SJSA1 (cell line): Measurements from ENCODE around the gene PDE6A. TPM values are rescaled to one million over a fixed set of nuclear protein-coding genes. Genes with fewer than 3 reads are reported as not detected.
A peak's percentile ranks its signal among the peaks of the same experiment; 100 is the strongest.
"Not testable (repeated sequence)": the region's sequence is repeated elsewhere in the genome, so short reads cannot be mapped to it uniquely, and the experiment has no call there.

Source experiments
- DNase-seq, 2 experiments: peaks; one replicate each; pipeline ENCODE4 v3.0.0-alpha.2; 2015 to 2020; ENCODE audit warnings: low spot score in 2 of 2, low read depth in 1 of 2
- H3K27ac ChIP-seq: fragments of 250-450 bp; sonication (Bioruptor Pico); 2 replicates; pipeline ENCODE4 v1.5.1; 2020; ENCODE audit warnings: mild to moderate bottlenecking, moderate library complexity
- H3K27me3 ChIP-seq: fragments of 250-450 bp; sonication (Bioruptor Pico); replicated peaks from 2 replicates; pipeline ENCODE4 v1.5.1; 2020; ENCODE audit warnings: mild to moderate bottlenecking, moderate library complexity
- H3K36me3 ChIP-seq: fragments of 250-450 bp; sonication (Bioruptor Pico); 2 replicates; pipeline ENCODE4 v1.5.1; 2020; ENCODE audit warnings: mild to moderate bottlenecking
- H3K4me1 ChIP-seq: fragments of 250-450 bp; sonication (Bioruptor Pico); replicated peaks from 2 replicates; pipeline ENCODE4 v1.6.1; 2021; ENCODE audit warnings: mild to moderate bottlenecking
- H3K4me3 ChIP-seq: fragments of 250-450 bp; sonication (Bioruptor Pico); 2 replicates; pipeline ENCODE4 v1.5.1; 2020; ENCODE audit warnings: mild to moderate bottlenecking
- H3K9me3 ChIP-seq: fragments of 250-450 bp; sonication (Bioruptor Pico); replicated peaks from 2 replicates; pipeline ENCODE4 v1.5.1; 2020; ENCODE audit warnings: mild to moderate bottlenecking
- total RNA-seq: library from RNA; depleted of rRNA; stranded (reverse); fragments of >200 nt; shearing (Covaris generic); gene quantifications from 2 replicates; pipeline ENCODE4 v1.2.3, GENCODE V29; 2014

PDE6A gene
- total RNA-seq, 1 experiment from 2014 or later = 0.05 TPM

DNA sequence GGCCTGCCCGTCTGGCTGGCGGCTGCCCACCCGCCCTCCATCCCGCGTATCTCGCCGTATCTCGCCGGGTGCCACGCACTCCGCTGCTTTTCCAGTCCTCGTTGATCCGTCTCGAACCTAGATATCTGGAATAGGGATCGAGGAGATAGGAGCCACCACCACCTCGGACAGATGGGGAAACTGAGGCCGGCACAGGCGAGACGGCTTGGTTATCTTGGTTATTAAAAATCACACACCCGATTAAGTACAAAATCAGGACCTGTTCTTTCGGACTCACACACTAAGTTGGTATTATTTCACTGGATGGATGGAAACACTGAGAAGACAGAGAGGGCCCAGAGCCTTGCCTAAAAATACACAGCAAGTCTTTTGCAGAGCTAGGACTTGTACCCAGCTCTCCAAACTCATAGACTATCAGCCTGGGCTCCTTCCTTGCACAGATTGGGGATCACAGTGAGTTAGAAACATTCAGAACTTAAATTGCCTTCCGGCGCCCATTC, 16.6 kb upstream of the PDE6A start:
- peaks cover 26% of the 10 kb centered on the region for H3K4me1 ChIP-seq
- peaks cover 10% of the 10 kb centered on the region; the same call in 1 of the 2 replicates for H3K36me3 ChIP-seq
- H3K27ac ChIP-seq = peak overlapping the region; percentile 1; the same call in 1 of the 2 replicates
- no peaks in the 10 kb centered on the region for H3K27me3 ChIP-seq
- DNase-seq = no peak
- H3K9me3 ChIP-seq = no peaks in the 10 kb centered on the region
- H3K4me3 ChIP-seq = peak overlapping the region; percentile 66

GRCh38 chr5:149960272-149961185, 15.9 kb upstream of the PDE6A start, which contains the start of gene SLC26A2:
Gene SLC26A2, plus strand, starts transcription at chr5:149960758. Its CDS starts 16,895 bp downstream, at chr5:149977653.
- peak; percentile 99 for DNase-seq
- H3K4me1 ChIP-seq = peaks cover 26% of the 10 kb centered on the region
- peak within 1 kb of the TSS; percentile 67 for H3K27ac ChIP-seq
- H3K36me3 ChIP-seq = peaks cover 10% of the 10 kb centered on the region; the same call in 1 of the 2 replicates
- no peaks in the 10 kb centered on the region for H3K9me3 ChIP-seq
- H3K4me3 ChIP-seq = peak within 1 kb of the TSS; percentile 66
- H3K27me3 ChIP-seq = no peaks in the 10 kb centered on the region

GRCh38 chr5:149959406-149960236, 15.0 kb upstream of the PDE6A start:
- DNase-seq = peak; percentile 64 to 73
- Histone ChIP-seq H3K9me3 (no peaks in the 10 kb centered on the region), H3K4me1 (peaks cover 26% of the 10 kb centered on the region), H3K4me3 (peak overlapping the region; percentile 66), H3K27me3 (no peaks in the 10 kb centered on the region), H3K27ac (peak overlapping the region; percentile 67), H3K36me3 (peaks cover 10% of the 10 kb centered on the region; the same call in 1 of the 2 replicates)

DNA sequence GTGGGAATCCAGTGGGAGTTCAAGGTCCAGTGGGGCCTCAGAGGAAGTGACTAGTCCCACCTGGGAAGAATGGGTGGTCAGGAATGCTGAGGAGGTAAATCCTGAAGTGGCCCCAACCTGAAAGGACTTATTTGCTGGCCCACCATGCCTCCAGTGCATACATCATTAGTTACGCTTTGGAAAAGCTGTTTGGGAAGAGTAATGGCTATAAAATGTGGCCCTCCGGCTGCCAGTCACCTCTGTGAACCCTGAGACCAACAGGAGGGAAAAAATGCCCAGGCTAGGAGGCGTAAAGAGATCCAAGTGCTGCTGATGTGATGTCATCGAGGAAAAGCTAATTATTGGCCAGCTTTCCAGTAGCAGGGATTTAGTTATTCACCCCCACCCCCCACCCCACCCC, 13.3 kb upstream of the PDE6A start:
- Histone ChIP-seq H3K9me3 (no peaks in the 10 kb centered on the region), H3K36me3 (peaks cover 10% of the 10 kb centered on the region; the same call in 1 of the 2 replicates), H3K4me1 (peaks cover 26% of the 10 kb centered on the region), H3K27ac (no peak overlapping the region), H3K4me3 (no peak overlapping the region), H3K27me3 (no peaks in the 10 kb centered on the region)
- DNase-seq = no peak

GRCh38 chr5:149956685-149957084, 12.1 kb upstream of the PDE6A start:
- no peak overlapping the region for H3K4me3 ChIP-seq
- H3K27ac ChIP-seq = no peak overlapping the region
- H3K4me1 ChIP-seq = peaks cover 23% of the 10 kb centered on the region
- H3K27me3 ChIP-seq = no peaks in the 10 kb centered on the region
- H3K9me3 ChIP-seq = no peaks in the 10 kb centered on the region
- DNase-seq = no peak
- peaks cover 7% of the 10 kb centered on the region; the same call in 1 of the 2 replicates for H3K36me3 ChIP-seq

- H3K4me3 ChIP-seq = no peak overlapping the region
- no peak for DNase-seq
- H3K9me3 ChIP-seq = no peaks in the 10 kb centered on the region
- H3K36me3 ChIP-seq = no peaks in the 10 kb centered on the region
- H3K4me1 ChIP-seq = peaks cover 10% of the 10 kb centered on the region
- no peaks in the 10 kb centered on the region for H3K27me3 ChIP-seq
- no peak overlapping the region for H3K27ac ChIP-seq
These were observed 10.2 kb upstream of the PDE6A start for GRCh38 chr5:149954798-149955197.

DNA sequence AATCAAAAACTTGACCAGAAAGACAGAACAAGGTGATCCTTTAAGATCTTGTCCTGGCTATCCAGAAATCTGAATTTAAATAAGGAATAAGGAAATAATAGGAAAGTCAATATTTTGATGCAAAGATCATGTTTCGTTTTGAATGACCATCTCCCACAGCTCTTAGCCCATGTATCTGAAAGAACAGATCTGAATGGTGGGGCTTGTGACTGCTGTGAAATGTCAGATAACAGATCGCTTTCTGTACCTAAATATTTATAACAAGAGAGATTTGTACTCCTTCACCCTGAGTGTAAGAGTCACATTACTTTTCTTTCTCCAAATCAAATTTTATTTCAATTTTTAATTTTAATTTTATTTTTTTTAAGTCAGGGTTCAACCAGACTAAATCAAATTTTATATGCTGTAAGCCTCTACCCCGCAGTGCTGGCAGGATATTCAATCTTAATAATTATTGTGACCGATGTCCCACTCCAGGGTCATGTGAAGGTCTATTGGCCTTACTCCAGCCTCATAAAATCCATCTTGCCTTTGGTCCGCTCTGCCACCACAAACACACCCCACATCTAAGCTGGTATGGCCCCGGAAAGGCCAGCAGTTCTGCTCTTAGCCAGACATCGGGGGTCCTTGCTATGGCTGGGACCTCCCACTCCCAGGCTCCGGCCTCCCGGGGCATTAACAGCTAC, 9.0 kb upstream of the PDE6A start:
- H3K27me3 ChIP-seq = no peaks in the 10 kb centered on the region
- no peaks in the 10 kb centered on the region for H3K9me3 ChIP-seq
- no peak for DNase-seq
- H3K4me3 ChIP-seq = no peak overlapping the region
- H3K4me1 ChIP-seq = no peaks in the 10 kb centered on the region
- no peaks in the 10 kb centered on the region for H3K36me3 ChIP-seq
- no peak overlapping the region for H3K27ac ChIP-seq

DNA sequence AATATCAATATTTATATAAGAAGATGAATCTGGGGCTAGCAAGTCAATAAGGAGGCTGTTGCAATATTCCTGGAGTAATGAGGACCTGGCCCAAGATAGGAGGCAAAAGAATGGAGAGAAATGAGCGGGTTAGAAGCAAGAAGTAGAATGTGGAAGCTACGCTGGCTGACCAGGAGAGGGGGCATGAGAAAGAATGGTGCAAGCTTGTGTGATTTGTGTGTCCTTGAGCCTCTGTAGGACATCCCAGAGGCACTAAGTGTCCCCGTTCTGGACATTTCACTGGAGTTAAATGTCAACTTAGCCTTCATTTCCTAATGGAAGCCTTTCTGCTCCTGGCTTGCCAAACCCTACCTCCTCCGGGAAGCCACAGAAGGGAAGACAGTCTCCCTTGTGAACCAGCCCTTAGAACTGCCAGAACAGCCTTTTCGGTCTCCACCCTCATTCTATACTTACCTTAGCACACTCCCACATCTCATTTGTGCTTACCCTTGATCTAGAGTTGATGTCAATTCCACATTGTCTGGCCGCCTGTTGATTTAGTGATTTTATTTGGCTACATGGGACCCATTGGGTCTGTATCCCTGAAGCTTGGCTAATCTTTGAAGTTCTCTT, 6.7 kb upstream of the PDE6A start:
- H3K36me3 ChIP-seq = no peaks in the 10 kb centered on the region
- H3K27me3 ChIP-seq = no peaks in the 10 kb centered on the region
- H3K9me3 ChIP-seq = no peaks in the 10 kb centered on the region
- no peaks in the 10 kb centered on the region for H3K4me1 ChIP-seq
- no peak overlapping the region for H3K27ac ChIP-seq
- no peak overlapping the region for H3K4me3 ChIP-seq
- no peak for DNase-seq

DNA sequence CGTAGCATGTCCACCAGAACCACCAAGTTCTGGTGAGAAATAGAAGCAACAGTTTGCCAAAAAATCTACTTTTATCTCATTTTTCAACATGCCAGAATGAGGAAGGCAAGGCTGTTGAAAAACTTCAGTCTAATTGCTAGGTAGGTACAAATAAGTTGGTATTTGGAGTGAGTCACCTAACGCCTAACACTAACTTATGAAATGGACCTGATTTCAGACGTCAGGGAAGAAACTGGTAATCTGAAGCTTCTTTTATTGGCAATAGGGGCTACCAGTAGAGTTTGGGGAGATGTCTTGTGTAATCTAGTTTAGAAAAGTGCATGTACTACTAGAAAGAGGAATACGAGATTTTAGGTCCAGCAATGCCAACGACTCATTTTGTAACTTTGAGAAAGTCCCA, 4.4 kb upstream of the PDE6A start:
- no peak overlapping the region for H3K27ac ChIP-seq
- H3K9me3 ChIP-seq = no peaks in the 10 kb centered on the region
- H3K4me1 ChIP-seq = no peaks in the 10 kb centered on the region
- no peaks in the 10 kb centered on the region for H3K27me3 ChIP-seq
- no peak for DNase-seq
- H3K4me3 ChIP-seq = no peak overlapping the region
- H3K36me3 ChIP-seq = no peaks in the 10 kb centered on the region

- Histone ChIP-seq H3K36me3 (no peaks in the 10 kb centered on the region), H3K27me3 (no peaks in the 10 kb centered on the region), H3K4me3 (no peak overlapping the region), H3K9me3 (no peaks in the 10 kb centered on the region), H3K4me1 (no peaks in the 10 kb centered on the region), H3K27ac (no peak overlapping the region)
- DNase-seq = no peak
These were observed 1.5 kb upstream of the PDE6A start for GRCh38 chr5:149946118-149946517.

DNA sequence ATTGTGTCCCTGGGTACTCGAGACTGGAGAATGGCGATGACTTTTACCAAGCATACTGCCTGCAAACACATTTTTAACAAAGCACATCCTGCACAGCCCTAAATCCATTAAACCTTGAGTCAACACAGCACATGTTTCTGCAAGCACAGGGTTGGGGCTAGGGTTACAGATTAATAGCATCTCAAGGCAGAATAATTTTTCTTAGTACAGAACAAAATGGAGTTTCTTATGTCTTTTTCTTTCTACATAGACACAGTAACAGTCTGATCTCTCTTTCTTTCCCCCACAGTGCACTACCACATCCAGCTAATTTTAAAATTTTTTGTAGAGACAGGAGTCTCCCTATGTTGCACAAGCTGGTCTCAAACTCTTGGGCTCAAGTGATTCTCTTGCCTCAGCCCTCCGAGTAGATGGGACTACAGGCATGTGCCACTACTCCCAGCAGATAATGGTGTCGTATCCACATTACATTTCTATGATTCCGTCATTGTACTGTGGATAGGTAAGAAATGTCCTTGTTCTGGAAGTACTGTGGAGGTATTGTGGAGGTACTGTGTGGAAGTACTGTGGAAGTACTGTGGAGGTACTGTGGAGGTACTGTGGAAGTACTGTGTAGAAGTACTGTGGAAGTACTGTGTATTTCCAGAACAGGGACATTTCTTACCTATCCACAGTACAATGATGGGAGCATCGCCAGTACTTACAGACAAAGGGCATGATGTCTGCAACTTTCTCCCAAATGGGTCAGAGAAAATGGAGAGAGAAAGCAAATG, 1.2 kb downstream of the PDE6A start:
- not testable (repeated sequence) for H3K36me3 ChIP-seq, H3K27ac ChIP-seq, H3K27me3 ChIP-seq, H3K9me3 ChIP-seq, DNase-seq, H3K4me3 ChIP-seq
- peaks cover 18% of the 10 kb centered on the region for H3K4me1 ChIP-seq

DNA sequence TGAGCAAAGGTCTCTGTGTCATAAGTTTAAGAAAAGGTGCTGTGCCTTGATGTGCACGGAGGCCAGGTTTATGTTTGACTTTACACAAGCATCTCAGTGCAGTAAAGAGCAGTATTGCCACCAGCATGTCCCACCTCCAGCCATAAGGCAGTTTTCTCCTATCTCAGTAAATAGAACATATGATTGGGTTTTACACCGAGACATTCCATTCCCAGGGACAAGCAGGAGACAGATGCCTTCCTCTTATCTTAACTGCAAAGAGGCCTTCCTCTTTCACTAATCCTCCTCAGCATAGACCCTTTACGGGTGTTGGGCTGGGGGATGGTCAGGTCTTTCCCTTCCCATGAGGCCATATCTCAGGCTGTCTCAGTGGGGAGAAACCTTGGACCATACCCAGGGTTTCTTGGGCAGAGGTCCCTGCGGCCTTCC, 1.8 kb downstream of the PDE6A start:
- not testable (repeated sequence) for H3K9me3 ChIP-seq, H3K4me3 ChIP-seq, H3K27ac ChIP-seq, H3K27me3 ChIP-seq, DNase-seq, H3K36me3 ChIP-seq
- H3K4me1 ChIP-seq = peaks cover 24% of the 10 kb centered on the region
